GM21528 (cell line): ENCODE results near the gene DNAI7.

Experiments used
- ATAC-seq: cut with Tn5 transposase; IDR thresholded peaks from one replicate; pipeline ENCODE4 v1.9.1; 2021; ENCODE audit warnings: mild to moderate bottlenecking, moderate library complexity; ENCODE audit not compliant: unreplicated experiment, low FRiP score

DNAI7 gene

GRCh38 chr12:25186038-25186787 is 8.7 kb downstream of the DNAI7 start:
- ATAC-seq, result no peak

DNA sequence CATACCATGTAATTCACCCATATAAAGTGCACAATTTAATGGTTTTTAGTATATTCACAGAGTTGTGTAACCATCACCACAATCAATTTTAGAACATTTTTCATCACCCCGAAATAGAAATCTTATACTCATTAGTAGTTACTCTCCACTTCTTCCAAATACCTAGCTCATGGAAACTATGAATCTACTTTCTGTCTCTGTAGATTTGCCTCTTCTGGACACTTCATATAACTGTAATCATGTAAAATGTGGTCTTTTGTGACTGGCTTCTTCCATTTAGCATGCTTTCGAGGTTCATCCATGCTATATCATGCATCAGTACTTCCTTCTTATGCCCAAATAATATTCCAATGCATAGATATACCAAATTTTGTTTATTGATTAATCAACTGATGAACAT is 10.8 kb downstream of the DNAI7 start:
- no peak for ATAC-seq

DNA sequence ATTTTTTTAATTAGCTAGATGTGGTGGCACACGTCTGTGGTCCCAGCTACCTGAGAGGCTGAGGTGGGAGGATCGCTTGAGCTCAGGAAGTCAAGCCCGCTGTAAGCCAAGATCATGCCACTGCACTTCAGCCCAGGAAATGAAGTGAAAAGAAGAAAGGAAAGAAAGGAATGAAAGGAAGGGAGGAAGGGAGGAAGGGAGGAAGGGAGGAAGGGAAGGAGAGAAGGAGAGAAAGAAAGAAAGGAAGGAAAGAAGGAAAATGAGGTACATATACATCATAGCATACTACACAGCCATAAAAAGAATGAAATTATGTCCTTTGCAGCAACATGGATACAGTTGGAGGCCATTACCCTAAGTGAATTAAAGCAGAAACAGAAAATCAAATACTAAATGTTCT is 12.2 kb downstream of the DNAI7 start:
- ATAC-seq, result no peak

GRCh38 chr12:25162866-25163265 is 32.1 kb downstream of the DNAI7 start:
- no peak for ATAC-seq

DNA sequence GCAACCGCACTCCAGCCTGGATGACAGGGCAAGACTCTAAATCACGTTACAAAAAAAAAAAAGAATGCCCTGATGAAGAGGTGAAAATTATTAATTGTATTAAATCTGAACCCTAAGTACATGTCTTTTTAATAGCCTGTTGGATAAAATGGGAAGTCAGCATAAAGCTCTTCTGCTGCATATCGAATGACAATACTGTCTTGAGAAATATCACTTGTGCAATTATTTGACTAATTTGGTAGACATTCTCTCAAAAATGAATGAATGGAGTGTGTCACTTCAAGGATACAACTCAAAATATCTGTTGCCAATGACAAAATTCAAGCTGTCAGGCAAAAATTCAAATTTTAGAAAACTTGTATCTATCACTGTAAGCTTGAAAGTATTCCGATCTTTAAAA is 38.9 kb downstream of the DNAI7 start:
- no peak for ATAC-seq

DNA sequence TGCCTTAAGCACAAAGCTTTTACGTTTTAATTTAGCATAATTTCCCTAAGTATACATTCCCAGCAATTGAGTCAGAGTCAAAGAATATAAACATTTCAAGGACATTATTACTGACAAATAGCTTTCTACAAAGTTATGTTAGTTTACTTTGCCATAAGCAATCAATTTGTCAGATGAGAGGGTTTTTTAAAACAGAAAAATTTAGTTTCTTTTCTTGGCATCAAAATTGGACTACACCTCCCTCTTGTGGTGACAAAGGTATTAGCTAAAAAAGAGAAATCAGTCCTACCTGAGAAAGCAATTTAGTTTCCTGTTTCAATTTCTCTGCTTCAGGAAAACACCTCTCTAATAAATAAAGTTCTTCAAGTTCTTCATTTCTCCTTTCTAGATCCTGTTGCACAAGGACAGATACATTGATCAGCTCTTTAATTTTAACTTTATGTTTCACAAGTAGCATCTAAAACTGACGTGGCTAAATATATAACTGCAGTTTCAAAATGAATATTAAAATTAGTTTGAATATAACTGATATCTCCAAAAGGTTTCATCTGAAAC is 39.9 kb downstream of the DNAI7 start:
- no peak for ATAC-seq

DNA sequence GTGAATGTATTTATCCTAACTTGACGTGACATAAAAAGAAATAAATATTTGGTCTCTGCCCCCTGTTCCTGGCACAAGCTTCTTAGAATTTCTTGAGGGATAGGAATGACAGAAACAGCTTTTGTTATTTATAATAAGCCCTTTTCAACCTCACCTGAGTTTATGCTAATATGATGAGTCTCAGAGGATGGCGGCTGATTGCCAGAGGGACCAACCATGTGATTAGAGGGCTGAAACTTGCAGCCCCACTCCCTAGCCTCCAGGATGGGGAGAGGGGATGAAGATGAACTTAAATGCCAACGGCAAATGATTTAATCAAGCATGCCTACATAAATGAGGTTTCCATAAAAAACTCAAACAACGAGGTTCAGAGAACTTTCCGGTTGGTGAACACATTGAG is 42.9 kb downstream of the DNAI7 start:
- ATAC-seq, result no peak

DNA sequence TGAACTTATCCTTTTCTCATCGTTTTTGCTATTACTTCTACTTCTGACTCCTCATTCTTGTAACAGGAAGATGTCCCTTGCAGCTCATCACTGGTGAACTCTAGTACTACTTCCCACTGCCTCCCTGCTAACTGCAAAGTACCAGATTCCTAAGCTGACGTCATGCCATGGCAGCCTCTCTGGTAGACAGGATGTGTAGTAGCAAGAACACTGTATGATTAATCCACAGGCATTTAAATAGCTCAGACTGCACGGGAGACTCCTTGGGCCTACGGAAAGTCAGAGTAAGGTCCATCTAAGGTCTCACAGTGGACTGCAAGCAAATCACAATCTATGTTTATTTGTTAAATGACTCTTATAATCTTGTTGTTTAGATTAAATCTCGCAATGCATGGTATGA is 43.5 kb downstream of the DNAI7 start:
- ATAC-seq, result no peak

DNA sequence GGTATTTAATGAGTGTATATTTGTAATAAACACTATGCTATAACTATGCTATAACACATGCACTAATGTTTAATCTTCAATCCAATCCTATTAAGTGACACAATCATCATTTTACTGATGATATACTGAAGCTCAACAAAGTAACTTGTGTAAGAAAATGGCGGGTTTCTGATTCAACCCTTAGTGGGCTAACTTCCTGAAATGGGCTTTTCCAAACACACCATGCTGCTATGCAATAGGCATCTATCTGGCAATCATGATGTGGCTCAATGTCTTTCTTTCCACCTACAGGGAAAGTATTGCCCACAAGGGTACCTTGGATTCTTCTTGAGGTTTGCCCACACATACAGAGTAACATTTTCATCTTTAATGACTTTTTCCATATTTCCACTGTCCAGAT is 48.3 kb downstream of the DNAI7 start:
- no peak for ATAC-seq

- no peak for ATAC-seq
Measured at GRCh38 chr12:25135531-25136154, 59.3 kb downstream of the DNAI7 start.

DNA sequence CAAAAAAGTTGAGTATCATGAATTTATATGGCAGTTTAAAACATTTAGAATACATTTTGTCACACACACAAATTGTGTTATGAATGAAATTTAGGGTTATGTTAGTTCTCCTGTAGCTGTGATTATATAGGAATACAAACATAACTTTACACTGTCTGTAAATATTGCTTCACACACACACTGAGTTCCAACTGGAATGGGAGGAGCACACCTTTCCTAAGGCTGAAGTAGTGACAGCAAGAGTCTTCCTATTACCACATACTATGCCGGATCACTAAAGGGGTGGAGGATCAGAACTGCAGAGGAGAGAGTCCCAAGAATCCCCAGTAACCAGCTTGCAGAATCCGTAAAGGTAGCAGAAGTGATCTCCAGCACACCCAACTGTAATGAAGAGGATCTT is 63.7 kb downstream of the DNAI7 start:
- ATAC-seq, result no peak

DNA sequence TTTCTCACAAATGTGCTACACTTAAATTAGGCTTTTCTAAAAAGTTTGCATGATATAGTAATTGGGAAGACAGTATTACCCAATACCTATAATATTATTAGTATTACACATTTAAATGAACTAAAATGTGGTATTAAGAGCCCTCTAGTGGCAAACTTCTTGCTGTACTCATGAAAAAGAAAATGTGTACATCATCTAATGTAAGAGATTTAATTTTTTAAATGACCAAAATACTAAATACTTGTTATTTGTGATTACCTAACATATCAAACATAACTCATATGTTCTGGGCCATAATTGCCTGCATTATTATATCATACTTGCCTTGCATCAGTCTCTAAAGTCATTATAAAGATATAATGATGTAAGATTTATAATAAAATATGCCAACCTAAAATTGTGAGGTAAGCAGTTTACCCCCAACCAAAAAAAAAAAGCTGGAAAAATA is 64.2 kb downstream of the DNAI7 start:
- ATAC-seq, result no peak

- no peak for ATAC-seq
Measured at GRCh38 chr12:25126746-25127145, 68.2 kb downstream of the DNAI7 start.

- no peak for ATAC-seq
Measured at GRCh38 chr12:25126101-25126500, 68.9 kb downstream of the DNAI7 start.

GRCh38 chr12:25124493-25124892 is 70.5 kb downstream of the DNAI7 start:
- no peak for ATAC-seq

GRCh38 chr12:25123126-25123525 is 71.8 kb downstream of the DNAI7 start:
- no peak for ATAC-seq

DNA sequence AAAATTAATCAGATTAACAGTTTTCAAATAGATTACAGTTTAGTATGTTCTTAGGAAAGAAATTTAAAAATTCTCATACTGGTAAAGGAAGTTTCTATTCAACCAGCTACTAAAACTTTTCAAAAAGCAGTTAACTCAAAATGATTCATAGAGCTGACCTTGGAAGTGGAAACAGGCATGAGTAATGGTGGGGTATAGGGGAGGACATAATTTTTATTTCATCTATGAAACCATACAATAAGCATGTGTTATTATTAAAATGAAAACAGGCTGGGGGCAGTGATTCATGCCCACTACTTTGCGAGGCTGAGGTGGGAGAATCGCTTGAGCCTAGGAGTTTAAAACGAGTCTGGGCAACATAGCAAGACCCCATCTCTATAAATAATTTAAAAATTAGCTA is 73.0 kb downstream of the DNAI7 start:
- ATAC-seq, result no peak

GRCh38 chr12:25121110-25121509 is 73.8 kb downstream of the DNAI7 start:
- no peak for ATAC-seq

DNA sequence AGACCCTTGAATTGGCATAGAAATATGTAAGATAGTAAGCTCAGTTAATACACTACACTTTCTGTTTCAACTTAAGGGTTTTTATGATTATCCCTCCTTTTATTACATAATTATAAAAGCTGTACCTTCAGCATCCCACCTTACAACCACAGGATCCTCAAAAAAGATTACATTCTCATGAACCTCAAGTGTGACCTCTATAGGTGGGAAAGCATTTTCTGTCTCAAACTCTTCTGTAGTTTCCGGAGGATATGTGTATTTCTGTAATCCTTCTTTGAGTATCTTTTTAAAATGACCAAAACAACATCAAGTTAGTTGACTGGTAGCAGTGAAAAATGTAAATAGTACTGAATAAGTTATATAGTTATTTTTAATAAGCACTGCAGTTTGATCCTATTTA is 75.9 kb downstream of the DNAI7 start:
- no peak for ATAC-seq

DNA sequence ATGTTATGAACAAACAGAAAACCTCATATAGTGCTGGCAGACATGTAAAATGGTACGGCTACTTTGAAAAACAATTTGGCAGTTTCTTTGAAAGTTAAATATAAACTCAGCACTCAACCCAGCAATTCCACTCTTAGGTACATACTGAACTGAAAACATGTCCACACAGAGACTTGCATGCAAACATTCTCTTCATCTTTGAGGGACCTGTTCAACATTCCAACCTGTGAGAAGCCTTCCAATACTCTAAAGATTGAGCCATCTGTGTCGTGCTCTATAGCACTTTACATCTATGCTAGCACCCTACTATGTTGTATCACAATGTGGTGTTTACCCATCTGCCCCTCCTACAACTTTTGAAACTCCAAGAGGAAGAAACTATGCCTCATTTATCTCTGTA is 79.3 kb downstream of the DNAI7 start:
- no peak for ATAC-seq

DNA sequence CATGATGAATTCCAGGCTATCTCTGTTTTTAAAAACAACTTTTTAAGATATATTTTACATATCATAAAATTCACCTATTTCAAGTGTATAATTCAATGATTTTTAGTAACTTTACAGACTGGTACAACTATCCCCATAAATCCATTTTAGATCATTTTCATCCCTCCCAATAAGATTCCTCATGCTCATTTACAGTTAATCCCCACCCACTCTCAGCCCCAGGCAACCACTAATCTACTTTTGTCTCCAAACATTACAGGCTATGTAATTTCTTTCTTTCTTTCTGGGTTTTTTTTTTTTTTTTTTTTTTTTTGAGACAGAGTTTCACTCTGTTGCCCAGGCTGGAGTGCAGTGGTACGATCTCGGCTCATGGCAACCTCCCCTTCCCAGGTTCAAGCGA is 81.3 kb downstream of the DNAI7 start:
- ATAC-seq, result no peak

- ATAC-seq, result no peak
Measured at GRCh38 chr12:25110260-25110659, 84.7 kb downstream of the DNAI7 start.
